GM13976 (cell line): ENCODE measurements around the gene EIF4B.

Source experiments
- DNase-seq: peaks from one replicate; pipeline ENCODE4 v3.0.0; 2012; ENCODE audit warnings: low spot score
- in situ Hi-C: fragments of 300-500 bp; cut with MboI; formaldehyde crosslinking; loops from one replicate; pipeline ENCODE4 v1.12.0; 2022; ENCODE audit warnings: low sequenced_read_pairs, mixed read lengths, inconsistent platforms; ENCODE audit not compliant: unreplicated experiment
- TF ChIP-seq, protein P1 (sequence below): IDR thresholded peaks from 2 replicates; pipeline ENCODE4 v1.5.1; 2012; ENCODE audit warnings: borderline replicate concordance, mild to moderate bottlenecking; ENCODE audit not compliant: insufficient read depth; ENCODE audit errors: extremely low read depth, missing control alignments, control extremely low read depth

The EIF4B gene

DNA sequence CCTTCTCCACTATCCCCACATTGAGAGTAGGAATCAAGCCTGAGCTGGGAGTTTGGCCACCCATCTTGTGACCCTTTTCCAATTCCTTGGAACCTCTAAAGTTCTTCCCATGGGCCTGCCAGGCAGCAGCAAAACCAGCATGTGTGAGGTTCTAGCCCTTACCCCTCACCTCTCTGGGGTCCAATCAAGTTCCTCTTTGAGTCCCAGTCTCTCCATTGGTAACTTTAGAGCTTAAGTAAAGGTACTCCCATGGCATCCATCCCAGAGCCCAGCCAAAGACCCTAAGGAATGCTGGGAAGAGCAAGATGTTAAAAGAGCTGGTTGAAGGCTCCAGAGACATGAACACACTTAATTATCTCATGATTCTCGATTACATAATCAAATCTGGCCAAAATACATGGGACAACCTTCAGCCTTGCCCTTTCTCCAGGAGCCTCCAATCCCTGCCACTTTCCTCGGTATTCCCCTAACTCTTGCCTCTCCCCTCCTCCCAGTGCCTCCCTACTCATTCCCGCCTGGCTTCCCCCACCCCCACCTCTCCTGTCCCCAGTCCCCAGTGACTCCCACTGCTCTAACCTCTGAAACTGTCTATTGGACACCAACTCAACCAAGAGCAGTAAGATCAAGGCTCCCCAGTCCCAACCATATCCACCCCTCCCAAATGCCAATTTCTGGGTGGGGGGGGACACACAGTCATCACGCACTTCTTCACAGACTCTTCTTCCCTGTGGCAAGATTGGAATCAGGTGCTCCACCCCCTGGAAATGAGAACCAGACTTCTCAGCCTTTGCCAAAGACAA is 38.8 kb downstream of the EIF4B start:
- no peak for DNase-seq
- TF ChIP-seq, protein P1, sequence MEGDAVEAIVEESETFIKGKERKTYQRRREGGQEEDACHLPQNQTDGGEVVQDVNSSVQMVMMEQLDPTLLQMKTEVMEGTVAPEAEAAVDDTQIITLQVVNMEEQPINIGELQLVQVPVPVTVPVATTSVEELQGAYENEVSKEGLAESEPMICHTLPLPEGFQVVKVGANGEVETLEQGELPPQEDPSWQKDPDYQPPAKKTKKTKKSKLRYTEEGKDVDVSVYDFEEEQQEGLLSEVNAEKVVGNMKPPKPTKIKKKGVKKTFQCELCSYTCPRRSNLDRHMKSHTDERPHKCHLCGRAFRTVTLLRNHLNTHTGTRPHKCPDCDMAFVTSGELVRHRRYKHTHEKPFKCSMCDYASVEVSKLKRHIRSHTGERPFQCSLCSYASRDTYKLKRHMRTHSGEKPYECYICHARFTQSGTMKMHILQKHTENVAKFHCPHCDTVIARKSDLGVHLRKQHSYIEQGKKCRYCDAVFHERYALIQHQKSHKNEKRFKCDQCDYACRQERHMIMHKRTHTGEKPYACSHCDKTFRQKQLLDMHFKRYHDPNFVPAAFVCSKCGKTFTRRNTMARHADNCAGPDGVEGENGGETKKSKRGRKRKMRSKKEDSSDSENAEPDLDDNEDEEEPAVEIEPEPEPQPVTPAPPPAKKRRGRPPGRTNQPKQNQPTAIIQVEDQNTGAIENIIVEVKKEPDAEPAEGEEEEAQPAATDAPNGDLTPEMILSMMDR, result no peak

DNA sequence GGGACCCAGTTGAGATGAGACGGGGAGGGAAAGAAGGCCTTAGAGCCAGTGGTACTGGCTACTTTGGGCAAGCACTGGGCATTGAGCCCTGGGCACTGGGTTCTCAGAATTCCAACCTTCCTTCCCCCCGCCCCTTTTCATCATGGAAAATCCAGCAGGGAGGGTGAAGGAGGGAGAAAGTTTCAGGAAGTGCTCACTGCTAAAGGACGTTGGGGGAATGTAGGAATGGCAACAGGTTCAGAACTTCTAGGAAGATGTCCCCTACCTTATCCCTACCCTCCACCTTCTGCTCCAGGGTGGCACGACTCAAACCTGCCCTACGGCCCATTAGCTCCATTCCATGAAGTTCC is 39.4 kb downstream of the EIF4B start:
- TF ChIP-seq, protein P1, result no peak
- DNase-seq, result no peak
- in situ Hi-C loops, result no loop called here

More for the DNA sequence above, 38.8 kb downstream of the EIF4B start:
- in situ Hi-C loops, result no loop called here

DNA sequence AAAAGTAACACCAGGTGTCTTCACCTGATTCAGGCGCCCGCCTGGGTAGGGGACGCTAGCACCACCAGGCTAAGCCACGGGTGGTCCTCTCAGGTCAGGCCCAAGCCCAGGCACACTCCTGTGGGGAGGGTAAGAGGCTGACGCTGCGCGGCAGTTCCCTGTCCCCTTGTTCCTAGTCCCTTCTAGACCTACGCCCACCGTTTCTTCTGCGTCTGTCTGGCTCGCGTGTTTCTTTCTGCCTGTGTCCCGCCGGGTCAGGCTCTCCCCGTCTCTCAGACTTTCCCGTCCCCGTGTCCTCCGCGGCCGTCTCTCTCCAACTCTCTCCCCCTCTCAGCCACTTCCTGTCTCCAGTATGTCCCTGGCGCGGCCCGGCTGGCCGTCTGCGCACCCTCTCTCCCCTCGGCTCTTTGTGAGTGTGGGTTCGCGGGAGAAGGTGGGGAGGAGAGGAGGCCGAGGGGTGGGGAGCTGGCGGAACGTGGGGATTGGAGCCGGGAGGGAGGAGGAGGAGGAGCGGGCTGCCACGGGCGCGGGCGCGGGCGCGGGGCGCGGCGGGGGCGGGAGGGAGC is 40.5 kb downstream of the EIF4B start:
- in situ Hi-C loops, result no loop called here
- no peak for DNase-seq
- TF ChIP-seq, protein P1, result no peak

DNA sequence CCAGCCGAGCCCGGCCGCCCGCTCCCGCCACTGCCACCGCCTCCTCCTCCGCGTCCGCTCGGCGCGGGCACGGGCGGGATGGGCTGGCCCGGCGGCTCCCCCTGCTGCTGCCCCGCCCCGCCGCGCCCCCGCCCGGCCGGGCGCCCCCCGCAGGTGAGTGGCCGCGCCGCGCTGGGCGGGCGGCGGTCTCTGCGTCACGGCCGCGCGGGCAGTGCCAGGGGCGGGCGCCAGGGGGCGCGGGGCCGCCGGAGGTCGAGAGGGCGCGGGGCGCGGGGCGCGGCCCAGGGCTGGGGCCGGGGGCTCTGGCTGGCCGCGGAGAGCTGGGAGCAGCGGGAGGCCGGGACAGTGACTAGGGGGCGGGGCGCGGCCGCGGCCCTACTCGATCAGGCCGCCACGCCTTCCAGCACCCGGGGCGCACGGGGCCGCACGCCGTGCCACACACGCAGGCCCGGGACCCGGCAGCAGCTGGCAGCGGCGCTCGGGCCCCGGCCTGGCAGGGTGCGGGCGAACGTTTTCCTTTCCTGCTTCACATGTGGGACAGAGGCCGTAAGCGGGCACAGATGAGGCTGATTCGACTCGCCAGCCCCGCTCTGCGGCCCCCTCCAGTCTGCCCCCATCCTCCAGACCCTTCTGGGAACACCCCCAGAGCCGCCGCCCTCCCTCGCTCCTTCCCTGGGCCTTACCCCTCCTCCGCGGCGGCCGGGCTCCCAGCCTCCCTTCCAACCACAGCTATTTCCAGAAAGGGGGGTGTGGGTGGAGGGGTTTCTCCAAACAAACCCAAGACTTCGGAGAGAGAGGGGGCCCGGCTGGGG is 41.2 kb downstream of the EIF4B start:
- TF ChIP-seq, protein P1, result peak; percentile 75
- in situ Hi-C loops, result no loop called here
- DNase-seq, result peak; percentile 90

DNA sequence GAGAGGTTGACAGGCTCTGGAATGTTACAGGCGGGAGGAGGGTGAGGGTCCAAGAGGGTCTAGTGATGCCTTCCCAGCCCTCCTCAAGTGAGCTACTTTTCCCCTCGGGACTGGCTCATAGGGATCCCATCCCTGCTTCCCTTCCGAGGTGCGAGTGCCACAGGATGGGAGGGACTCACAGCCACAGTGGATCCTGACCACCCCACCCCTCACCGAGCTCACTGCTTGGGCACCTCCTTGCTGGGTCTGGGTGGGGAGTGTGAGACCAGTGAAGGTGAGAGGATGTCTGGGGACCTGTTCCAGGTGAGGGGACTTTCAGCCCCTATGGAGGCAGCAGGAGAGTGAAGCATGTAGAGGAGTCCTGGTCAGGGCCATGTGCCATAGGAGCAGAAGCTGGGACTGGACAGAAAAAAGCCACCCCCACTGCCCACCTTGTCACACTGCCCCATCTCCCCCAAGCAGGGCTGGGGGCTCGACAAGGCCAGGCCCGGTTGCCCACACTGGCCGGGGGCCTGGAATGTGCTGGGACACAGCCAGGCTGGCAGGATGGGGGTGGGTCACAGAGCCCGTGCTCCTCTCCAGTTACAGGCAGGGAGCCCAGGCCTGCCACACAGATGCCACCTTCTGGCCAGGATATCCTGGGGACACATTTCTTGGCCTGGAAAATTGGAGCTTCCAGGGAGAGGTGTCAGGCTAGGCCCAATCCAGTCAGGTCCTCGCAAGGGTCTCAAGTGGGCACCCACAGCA is 42.0 kb downstream of the EIF4B start:
- TF ChIP-seq, protein P1, result no peak
- in situ Hi-C loops, result no loop called here
- DNase-seq, result no peak
